Measurements from ENCODE around the gene KLK1.
"Not testable (repeated sequence)": the region's sequence is repeated elsewhere in the genome, so short reads cannot be mapped to it uniquely, and the experiment has no call there.

KLK1 gene

GRCh38 chr19:50790922-50791467 is 32.6 kb downstream of the KLK1 start:
- no peaks in the 10 kb centered on the region for H3K4me1 ChIP-seq (ENCODE audit: control insufficient read depth, insufficient read depth, low read length)
- H3K27ac ChIP-seq (ENCODE audit: low read length): no peak overlapping the region
- H3K9me3 ChIP-seq (ENCODE audit: control insufficient read depth in 2 of 2, low read length in 2 of 2): no peaks in the 10 kb centered on the region
- no peak overlapping the region for H3K4me3 ChIP-seq (ENCODE audit: low read length in 2 of 2)
- peaks cover 0 to 2% of the 10 kb centered on the region in 2 donors for H3K36me3 ChIP-seq (ENCODE audit: control insufficient read depth in 2 of 2, insufficient read depth in 2 of 2, low read length in 2 of 2)
- peaks cover 2 to 6% of the 10 kb centered on the region in 2 donors for H3K27me3 ChIP-seq (ENCODE audit: control insufficient read depth in 1 of 2, insufficient read depth in 2 of 2, low read length in 2 of 2)
- H3K9ac ChIP-seq (ENCODE audit: low read length in 2 of 2): no peak overlapping the region

- H3K36me3 ChIP-seq (ENCODE audit: control insufficient read depth in 2 of 2, insufficient read depth in 2 of 2, low read length in 2 of 2): peaks cover 0 to 2% of the 10 kb centered on the region in 2 donors
- H3K4me1 ChIP-seq (ENCODE audit: control insufficient read depth, insufficient read depth, low read length): no peaks in the 10 kb centered on the region
- H3K9me3 ChIP-seq (ENCODE audit: control insufficient read depth in 2 of 2, low read length in 2 of 2): no peaks in the 10 kb centered on the region
- H3K27me3 ChIP-seq (ENCODE audit: control insufficient read depth in 1 of 2, insufficient read depth in 2 of 2, low read length in 2 of 2): peaks cover 2 to 6% of the 10 kb centered on the region in 2 donors
- no peak within 1 kb of the TSS for H3K27ac ChIP-seq (ENCODE audit: low read length)
- H3K9ac ChIP-seq (ENCODE audit: low read length in 2 of 2): no peak within 1 kb of the TSS
- H3K4me3 ChIP-seq (ENCODE audit: low read length in 2 of 2): no peak within 1 kb of the TSS
These were observed 33.2 kb downstream of the KLK1 start, which contains the start of gene ACP4 for GRCh38 chr19:50790396-50790795. TSS of gene ACP4 (plus strand) at chr19:50790415. CDS start at chr19:50790415, 0 bp downstream.

- H3K9me3 ChIP-seq (ENCODE audit: control insufficient read depth in 2 of 2, low read length in 2 of 2): no peaks in the 10 kb centered on the region
- peaks cover 10 to 13% of the 10 kb centered on the region in 2 donors for H3K27me3 ChIP-seq (ENCODE audit: control insufficient read depth in 1 of 2, insufficient read depth in 2 of 2, low read length in 2 of 2)
- no peaks in the 10 kb centered on the region for H3K36me3 ChIP-seq (ENCODE audit: control insufficient read depth in 2 of 2, insufficient read depth in 2 of 2, low read length in 2 of 2)
These were observed 38.3 kb downstream of the KLK1 start for GRCh38 chr19:50785329-50785728.

GRCh38 chr19:50784710-50785109 is 38.9 kb downstream of the KLK1 start:
- Histone ChIP-seq H3K27ac (ENCODE audit: low read length) (no peak overlapping the region), H3K4me3 (ENCODE audit: low read length in 2 of 2) (no peak overlapping the region), H3K9me3 (ENCODE audit: control insufficient read depth in 2 of 2, low read length in 2 of 2) (no peaks in the 10 kb centered on the region), H3K27me3 (ENCODE audit: control insufficient read depth in 1 of 2, insufficient read depth in 2 of 2, low read length in 2 of 2) (peaks cover 16 to 18% of the 10 kb centered on the region in 2 donors), H3K9ac (ENCODE audit: low read length in 2 of 2) (no peak overlapping the region), H3K36me3 (ENCODE audit: control insufficient read depth in 2 of 2, insufficient read depth in 2 of 2, low read length in 2 of 2) (no peaks in the 10 kb centered on the region), H3K4me1 (ENCODE audit: control insufficient read depth, insufficient read depth, low read length) (peaks cover 3% of the 10 kb centered on the region)

More at GRCh38 chr19:50785329-50785728, 38.3 kb downstream of the KLK1 start:
- no peak overlapping the region for H3K27ac ChIP-seq (ENCODE audit: low read length)
- no peak overlapping the region for H3K9ac ChIP-seq (ENCODE audit: low read length in 2 of 2)
- no peak overlapping the region for H3K4me3 ChIP-seq (ENCODE audit: low read length in 2 of 2)
- H3K4me1 ChIP-seq (ENCODE audit: control insufficient read depth, insufficient read depth, low read length): peaks cover 3% of the 10 kb centered on the region

GRCh38 chr19:50783848-50784152 is 39.8 kb downstream of the KLK1 start:
- H3K27me3 ChIP-seq (ENCODE audit: control insufficient read depth in 1 of 2, insufficient read depth in 2 of 2, low read length in 2 of 2): peaks cover 24 to 27% of the 10 kb centered on the region in 2 donors
- not testable (repeated sequence) for H3K27ac ChIP-seq (ENCODE audit: low read length); H3K4me3 ChIP-seq (ENCODE audit: low read length in 2 of 2)

GRCh38 chr19:50780753-50781435 is 42.7 kb downstream of the KLK1 start:
- Histone ChIP-seq H3K27ac (ENCODE audit: low read length) (no peak overlapping the region), H3K4me1 (ENCODE audit: control insufficient read depth, insufficient read depth, low read length) (peaks cover 3% of the 10 kb centered on the region), H3K9ac (ENCODE audit: low read length in 2 of 2) (no peak overlapping the region), H3K27me3 (ENCODE audit: control insufficient read depth in 1 of 2, insufficient read depth in 2 of 2, low read length in 2 of 2) (peaks cover 34 to 41% of the 10 kb centered on the region in 2 donors), H3K9me3 (ENCODE audit: control insufficient read depth in 2 of 2, low read length in 2 of 2) (no peaks in the 10 kb centered on the region), H3K4me3 (ENCODE audit: low read length in 2 of 2) (no peak overlapping the region), H3K36me3 (ENCODE audit: control insufficient read depth in 2 of 2, insufficient read depth in 2 of 2, low read length in 2 of 2) (no peaks in the 10 kb centered on the region)

More at GRCh38 chr19:50783848-50784152, 39.8 kb downstream of the KLK1 start:
- not testable (repeated sequence) for H3K36me3 ChIP-seq (ENCODE audit: control insufficient read depth in 2 of 2, insufficient read depth in 2 of 2, low read length in 2 of 2); H3K4me1 ChIP-seq (ENCODE audit: control insufficient read depth, insufficient read depth, low read length); H3K9ac ChIP-seq (ENCODE audit: low read length in 2 of 2); H3K9me3 ChIP-seq (ENCODE audit: control insufficient read depth in 2 of 2, low read length in 2 of 2)

- Histone ChIP-seq H3K9ac (ENCODE audit: low read length in 2 of 2) (no peak overlapping the region), H3K4me1 (ENCODE audit: control insufficient read depth, insufficient read depth, low read length) (peaks cover 3% of the 10 kb centered on the region), H3K27me3 (ENCODE audit: control insufficient read depth in 1 of 2, insufficient read depth in 2 of 2, low read length in 2 of 2) (peaks cover 36 to 44% of the 10 kb centered on the region in 2 donors), H3K27ac (ENCODE audit: low read length) (no peak overlapping the region), H3K36me3 (ENCODE audit: control insufficient read depth in 2 of 2, insufficient read depth in 2 of 2, low read length in 2 of 2) (no peaks in the 10 kb centered on the region), H3K4me3 (ENCODE audit: low read length in 2 of 2) (no peak overlapping the region), H3K9me3 (ENCODE audit: control insufficient read depth in 2 of 2, low read length in 2 of 2) (no peaks in the 10 kb centered on the region)
These were observed 43.8 kb downstream of the KLK1 start for GRCh38 chr19:50779504-50780457.

GRCh38 chr19:50778906-50779430 is 44.6 kb downstream of the KLK1 start:
- H3K36me3 ChIP-seq (ENCODE audit: control insufficient read depth in 2 of 2, insufficient read depth in 2 of 2, low read length in 2 of 2): no peaks in the 10 kb centered on the region
- peaks cover 3% of the 10 kb centered on the region for H3K4me1 ChIP-seq (ENCODE audit: control insufficient read depth, insufficient read depth, low read length)
- H3K27ac ChIP-seq (ENCODE audit: low read length): no peak overlapping the region
- H3K4me3 ChIP-seq (ENCODE audit: low read length in 2 of 2): no peak overlapping the region
- H3K27me3 ChIP-seq (ENCODE audit: control insufficient read depth in 1 of 2, insufficient read depth in 2 of 2, low read length in 2 of 2): peaks cover 37 to 45% of the 10 kb centered on the region in 2 donors
- H3K9me3 ChIP-seq (ENCODE audit: control insufficient read depth in 2 of 2, low read length in 2 of 2): no peaks in the 10 kb centered on the region
- no peak overlapping the region for H3K9ac ChIP-seq (ENCODE audit: low read length in 2 of 2)

- no peak overlapping the region for H3K27ac ChIP-seq (ENCODE audit: low read length)
- peaks cover 41 to 43% of the 10 kb centered on the region in 2 donors for H3K27me3 ChIP-seq (ENCODE audit: control insufficient read depth in 1 of 2, insufficient read depth in 2 of 2, low read length in 2 of 2)
- H3K4me1 ChIP-seq (ENCODE audit: control insufficient read depth, insufficient read depth, low read length): no peaks in the 10 kb centered on the region
- no peaks in the 10 kb centered on the region for H3K36me3 ChIP-seq (ENCODE audit: control insufficient read depth in 2 of 2, insufficient read depth in 2 of 2, low read length in 2 of 2)
- no peaks in the 10 kb centered on the region for H3K9me3 ChIP-seq (ENCODE audit: control insufficient read depth in 2 of 2, low read length in 2 of 2)
- H3K9ac ChIP-seq (ENCODE audit: low read length in 2 of 2): no peak overlapping the region
- H3K4me3 ChIP-seq (ENCODE audit: low read length in 2 of 2): no peak overlapping the region
These were observed 45.7 kb downstream of the KLK1 start for GRCh38 chr19:50777830-50778303.

- peaks cover 3 to 4% of the 10 kb centered on the region in 2 donors for H3K9me3 ChIP-seq (ENCODE audit: control insufficient read depth in 2 of 2, low read length in 2 of 2)
- no peak overlapping the region for H3K9ac ChIP-seq (ENCODE audit: low read length in 2 of 2)
- no peak overlapping the region for H3K27ac ChIP-seq (ENCODE audit: low read length)
- H3K27me3 ChIP-seq (ENCODE audit: control insufficient read depth in 1 of 2, insufficient read depth in 2 of 2, low read length in 2 of 2): peaks cover 39 to 40% of the 10 kb centered on the region in 2 donors
- H3K4me1 ChIP-seq (ENCODE audit: control insufficient read depth, insufficient read depth, low read length): no peaks in the 10 kb centered on the region
- H3K36me3 ChIP-seq (ENCODE audit: control insufficient read depth in 2 of 2, insufficient read depth in 2 of 2, low read length in 2 of 2): no peaks in the 10 kb centered on the region
- no peak overlapping the region for H3K4me3 ChIP-seq (ENCODE audit: low read length in 2 of 2)
These were observed 46.3 kb downstream of the KLK1 start for GRCh38 chr19:50777261-50777660.

All from stomach smooth muscle (tissue), 2 donors.